GM20000 (cell line): ENCODE data around the gene SP140L.

ENCODE experiments used
- DNase-seq: peaks from one replicate; pipeline ENCODE4 v3.0.0; 2012; ENCODE audit warnings: low spot score
- CTCF ChIP-seq: IDR thresholded peaks from 2 replicates; pipeline ENCODE4 v1.5.1; 2012; ENCODE audit warnings: mild to moderate bottlenecking, control low read depth; ENCODE audit errors: extremely low read depth, missing control alignments

Gene SP140L

GRCh38 chr2:230356084-230356483 lies 29.1 kb downstream of the SP140L start:
- no peak for DNase-seq
- TF ChIP-seq CTCF, result no peak

- no peak for TF ChIP-seq CTCF
- DNase-seq, result no peak
Measured at GRCh38 chr2:230358305-230358704, 31.3 kb downstream of the SP140L start.

GRCh38 chr2:230360028-230360427 lies 33.0 kb downstream of the SP140L start:
- TF ChIP-seq CTCF, result no peak
- no peak for DNase-seq

GRCh38 chr2:230362030-230362691 lies 35.2 kb downstream of the SP140L start:
- no peak for TF ChIP-seq CTCF
- DNase-seq, result no peak

- TF ChIP-seq CTCF, result no peak
- DNase-seq, result no peak
Measured at GRCh38 chr2:230382108-230382507, 55.1 kb downstream of the SP140L start.

GRCh38 chr2:230383453-230383852 lies 56.5 kb downstream of the SP140L start:
- DNase-seq, result no peak
- no peak for TF ChIP-seq CTCF

- no peak for TF ChIP-seq CTCF
- DNase-seq, result no peak
Measured at GRCh38 chr2:230384986-230385385, 58.0 kb downstream of the SP140L start.
